SJCRH30 (cell line): ENCODE data around the gene MAST2. TPM values are rescaled to one million over a fixed set of nuclear protein-coding genes. Genes with fewer than 3 reads are reported as not detected.
A peak's percentile ranks its signal among the peaks of the same experiment; 100 is the strongest.
"Not testable (repeated sequence)": the region's sequence is repeated elsewhere in the genome, so short reads cannot be mapped to it uniquely, and the experiment has no call there.

Experiments used
- DNase-seq, 2 experiments: peaks; one replicate each; pipeline ENCODE4 v3.0.0-alpha.2; 2015 to 2020
- H3K27ac ChIP-seq: fragments of 250-450 bp; sonication (Bioruptor Pico); 2 replicates; pipeline ENCODE4 v1.5.1; 2020; ENCODE audit warnings: mild to moderate bottlenecking, moderate library complexity
- H3K27me3 ChIP-seq: fragments of 250-450 bp; sonication (Bioruptor Pico); 2 replicates; pipeline ENCODE4 v1.5.1; 2020; ENCODE audit warnings: mild to moderate bottlenecking, moderate library complexity
- H3K36me3 ChIP-seq: fragments of 250-450 bp; sonication (Bioruptor Pico); 2 replicates; pipeline ENCODE4 v1.5.1; 2020; ENCODE audit warnings: mild to moderate bottlenecking, moderate library complexity
- H3K4me1 ChIP-seq: fragments of 250-450 bp; sonication (Bioruptor Pico); 2 replicates; pipeline ENCODE4 v1.5.1; 2020; ENCODE audit warnings: mild to moderate bottlenecking, moderate library complexity
- H3K4me3 ChIP-seq: fragments of 250-450 bp; sonication (Bioruptor Pico); 2 replicates; pipeline ENCODE4 v1.5.1; 2020; ENCODE audit warnings: mild to moderate bottlenecking, moderate library complexity
- H3K9me3 ChIP-seq: fragments of 250-450 bp; sonication (Bioruptor Pico); replicated peaks from 2 replicates; pipeline ENCODE4 v1.5.1; 2020; ENCODE audit warnings: mild to moderate bottlenecking, moderate library complexity
- total RNA-seq: library from RNA; depleted of rRNA; stranded (reverse); fragments of >200 nt; shearing (Covaris generic); gene quantifications from 2 replicates; pipeline ENCODE4 v1.2.3, GENCODE V29; 2014

The MAST2 gene
- total RNA-seq, 1 experiment from 2014 or later = 46.5 TPM

- no peak overlapping the region for H3K27ac ChIP-seq
Measured at GRCh38 chr1:45913731-45914501, 110.5 kb downstream of the MAST2 start.

GRCh38 chr1:45914836-45915235 lies 111.4 kb downstream of the MAST2 start:
- H3K27ac ChIP-seq = no peak overlapping the region
- no peak for DNase-seq

More at GRCh38 chr1:45913731-45914501, 110.5 kb downstream of the MAST2 start:
- DNase-seq = no peak
- no peak overlapping the region for H3K4me3 ChIP-seq
- H3K4me1 ChIP-seq = 0 out of 2 replicates have a peak, but pooled peaks cover 6% of the 10 kb centered on the region
- H3K36me3 ChIP-seq = peaks cover 6% of the 10 kb centered on the region; the same call in 1 of the 2 replicates
- H3K27me3 ChIP-seq = no peaks in the 10 kb centered on the region
- H3K9me3 ChIP-seq = no peaks in the 10 kb centered on the region

GRCh38 chr1:45922374-45922773 lies 119.0 kb downstream of the MAST2 start:
- no peak overlapping the region for H3K4me3 ChIP-seq
- DNase-seq = no peak
- no peaks in the 10 kb centered on the region for H3K27me3 ChIP-seq
- H3K9me3 ChIP-seq = no peaks in the 10 kb centered on the region
- peaks cover 2% of the 10 kb centered on the region; the same call in 1 of the 2 replicates for H3K36me3 ChIP-seq
- peaks cover 10% of the 10 kb centered on the region; the same call in 1 of the 2 replicates for H3K4me1 ChIP-seq
- H3K27ac ChIP-seq = no peak overlapping the region

More at GRCh38 chr1:45914836-45915235, 111.4 kb downstream of the MAST2 start:
- H3K36me3 ChIP-seq = peaks cover 3% of the 10 kb centered on the region; the same call in 1 of the 2 replicates
- no peaks in the 10 kb centered on the region for H3K9me3 ChIP-seq
- 0 out of 2 replicates have a peak, but pooled peaks cover 6% of the 10 kb centered on the region for H3K4me1 ChIP-seq
- H3K27me3 ChIP-seq = no peaks in the 10 kb centered on the region
- no peak overlapping the region for H3K4me3 ChIP-seq

GRCh38 chr1:45922813-45923212 lies 119.4 kb downstream of the MAST2 start:
- Histone ChIP-seq H3K27me3 (no peaks in the 10 kb centered on the region), H3K36me3 (peaks cover 2% of the 10 kb centered on the region; the same call in 1 of the 2 replicates), H3K4me3 (no peak overlapping the region), H3K4me1 (peaks cover 13% of the 10 kb centered on the region; the same call in 1 of the 2 replicates), H3K9me3 (no peaks in the 10 kb centered on the region), H3K27ac (no peak overlapping the region)
- DNase-seq = no peak

GRCh38 chr1:45923343-45923742 lies 119.9 kb downstream of the MAST2 start:
- peaks cover 17% of the 10 kb centered on the region; the same call in 1 of the 2 replicates for H3K4me1 ChIP-seq
- H3K4me3 ChIP-seq = no peak overlapping the region
- DNase-seq = no peak
- no peaks in the 10 kb centered on the region for H3K27me3 ChIP-seq
- H3K27ac ChIP-seq = no peak overlapping the region
- H3K36me3 ChIP-seq = 0 out of 2 replicates have a peak, but pooled peaks cover 2% of the 10 kb centered on the region
- H3K9me3 ChIP-seq = no peaks in the 10 kb centered on the region

GRCh38 chr1:45924736-45925135 lies 121.3 kb downstream of the MAST2 start:
- Histone ChIP-seq H3K4me3 (no peak overlapping the region), H3K9me3 (no peaks in the 10 kb centered on the region), H3K36me3 (0 out of 2 replicates have a peak, but pooled peaks cover 2% of the 10 kb centered on the region), H3K27me3 (no peaks in the 10 kb centered on the region), H3K4me1 (peaks cover 27% of the 10 kb centered on the region), H3K27ac (no peak overlapping the region)
- no peak for DNase-seq

GRCh38 chr1:45925728-45926287 lies 122.4 kb downstream of the MAST2 start:
- no peak overlapping the region for H3K4me3 ChIP-seq
- 0 out of 2 replicates have a peak, but pooled peaks cover 2% of the 10 kb centered on the region for H3K36me3 ChIP-seq
- no peak for DNase-seq
- no peaks in the 10 kb centered on the region for H3K27me3 ChIP-seq
- H3K9me3 ChIP-seq = no peaks in the 10 kb centered on the region
- H3K4me1 ChIP-seq = peaks cover 31% of the 10 kb centered on the region
- no peak overlapping the region for H3K27ac ChIP-seq

- no peak overlapping the region for H3K27ac ChIP-seq
- 0 out of 2 replicates have a peak, but pooled peaks cover 2% of the 10 kb centered on the region for H3K36me3 ChIP-seq
- peaks cover 31% of the 10 kb centered on the region for H3K4me1 ChIP-seq
- no peaks in the 10 kb centered on the region for H3K9me3 ChIP-seq
- H3K27me3 ChIP-seq = no peaks in the 10 kb centered on the region
- H3K4me3 ChIP-seq = no peak overlapping the region
- no peak for DNase-seq
Measured at GRCh38 chr1:45926330-45926729, 122.9 kb downstream of the MAST2 start.

- peak; percentile 27 to 52 for DNase-seq
- H3K36me3 ChIP-seq, H3K27ac ChIP-seq: not testable (repeated sequence)
Measured at GRCh38 chr1:45927231-45927915, 124.0 kb downstream of the MAST2 start.

GRCh38 chr1:45928486-45929205 lies 125.2 kb downstream of the MAST2 start:
- peak in 1 of 2 experiments; percentile 54 for DNase-seq
- H3K4me1 ChIP-seq = peaks cover 31% of the 10 kb centered on the region
- peak overlapping the region; percentile 52 for H3K27ac ChIP-seq
- H3K4me3 ChIP-seq = no peak overlapping the region
- no peaks in the 10 kb centered on the region for H3K27me3 ChIP-seq
- H3K9me3 ChIP-seq = no peaks in the 10 kb centered on the region
- H3K36me3 ChIP-seq = peaks cover 3% of the 10 kb centered on the region; the same call in 1 of the 2 replicates

More at GRCh38 chr1:45927231-45927915, 124.0 kb downstream of the MAST2 start:
- not testable (repeated sequence) for H3K9me3 ChIP-seq, H3K4me3 ChIP-seq, H3K27me3 ChIP-seq
- H3K4me1 ChIP-seq = peaks cover 31% of the 10 kb centered on the region

GRCh38 chr1:45929257-45929687 lies 125.9 kb downstream of the MAST2 start:
- peak; percentile 48 to 77 for DNase-seq
- Histone ChIP-seq H3K36me3 (peaks cover 5% of the 10 kb centered on the region; the same call in 1 of the 2 replicates), H3K4me3 (no peak overlapping the region), H3K27me3 (no peaks in the 10 kb centered on the region), H3K9me3 (no peaks in the 10 kb centered on the region), H3K4me1 (peaks cover 31% of the 10 kb centered on the region), H3K27ac (peak overlapping the region; percentile 52)

- Histone ChIP-seq H3K27me3 (no peaks in the 10 kb centered on the region), H3K4me1 (peaks cover 31% of the 10 kb centered on the region), H3K4me3 (no peak overlapping the region), H3K9me3 (no peaks in the 10 kb centered on the region), H3K36me3 (peaks cover 5% of the 10 kb centered on the region; the same call in 1 of the 2 replicates), H3K27ac (no peak overlapping the region)
- no peak for DNase-seq
Measured at GRCh38 chr1:45930258-45931150, 127.1 kb downstream of the MAST2 start.

- not testable (repeated sequence) for H3K27ac ChIP-seq, H3K4me3 ChIP-seq, DNase-seq, H3K9me3 ChIP-seq, H3K36me3 ChIP-seq, H3K27me3 ChIP-seq
- H3K4me1 ChIP-seq = peaks cover 20% of the 10 kb centered on the region
Measured at GRCh38 chr1:45932205-45932604, 128.8 kb downstream of the MAST2 start.
